HG03025 (cell line): Measurements from ENCODE around the gene ACRBP.
A peak's percentile ranks its signal among the peaks of the same experiment; 100 is the strongest.

Source experiments
- ATAC-seq: cut with Tn5 transposase; IDR thresholded peaks from one replicate; pipeline ENCODE4 v1.9.1; 2021; ENCODE audit warnings: mild to moderate bottlenecking, moderate library complexity; ENCODE audit not compliant: unreplicated experiment, low FRiP score

ACRBP gene

GRCh38 chr12:6647083-6647604, at the start of gene ACRBP:
Gene ACRBP (minus strand): TSS chr12:6647432. CDS start chr12:6647366, 66 bp downstream.
- no peak for ATAC-seq

DNA sequence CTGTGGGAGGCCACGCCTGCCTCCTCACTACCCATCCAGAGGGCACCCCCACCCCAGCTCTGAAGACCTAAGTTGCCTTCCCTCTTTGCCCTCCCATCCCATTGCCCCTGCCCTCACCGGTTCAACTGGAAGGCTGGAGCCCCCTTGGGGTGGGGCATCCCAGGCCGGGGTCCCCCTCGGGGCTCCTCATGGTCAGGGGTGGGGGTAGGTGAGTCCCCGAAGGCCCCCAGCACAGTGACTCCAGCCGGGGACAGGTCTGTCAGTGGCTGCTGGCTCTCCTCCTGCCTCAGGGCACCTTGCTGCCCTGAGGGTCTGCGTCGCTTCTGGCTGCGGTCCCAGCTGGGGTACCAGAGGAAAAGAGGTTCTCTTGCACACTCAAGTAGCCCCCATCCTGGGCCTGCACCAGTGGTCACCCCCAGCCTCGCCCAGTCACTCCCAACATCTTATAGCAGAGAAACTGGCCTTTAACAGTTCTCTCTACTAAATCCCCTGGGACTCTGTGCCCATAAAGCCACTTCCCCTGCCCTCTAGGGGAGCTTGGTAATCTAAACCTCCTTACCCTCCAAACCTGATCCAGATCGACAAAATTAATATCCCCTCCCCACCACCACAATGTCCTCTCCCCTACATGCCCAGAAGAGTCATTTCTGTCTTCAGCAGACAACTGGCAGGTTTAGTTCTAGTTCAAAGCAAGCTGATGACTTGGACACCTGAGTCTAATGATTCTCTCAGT, 48.2 kb upstream of the ACRBP start:
- ATAC-seq: no peak

DNA sequence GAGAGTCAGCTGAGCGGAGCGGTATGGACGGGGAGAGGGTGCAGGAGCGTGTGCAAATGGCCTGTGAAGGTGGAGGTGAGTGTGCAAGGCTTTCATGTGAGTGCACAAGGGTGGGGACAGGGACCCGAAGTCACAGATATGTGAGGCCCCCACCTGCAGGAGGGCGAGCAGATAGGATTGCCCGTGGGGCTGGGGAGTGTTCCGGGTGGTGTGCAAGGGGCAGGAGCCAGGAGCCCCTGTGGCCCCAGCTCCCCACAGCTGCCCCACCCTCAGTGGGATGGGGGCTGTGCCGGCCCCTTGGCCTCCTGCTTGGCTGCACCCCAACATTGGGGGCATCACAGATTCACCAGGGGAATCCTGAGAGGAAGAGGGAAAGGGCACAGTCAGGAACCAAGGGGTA, 47.5 kb upstream of the ACRBP start:
- no peak for ATAC-seq

DNA sequence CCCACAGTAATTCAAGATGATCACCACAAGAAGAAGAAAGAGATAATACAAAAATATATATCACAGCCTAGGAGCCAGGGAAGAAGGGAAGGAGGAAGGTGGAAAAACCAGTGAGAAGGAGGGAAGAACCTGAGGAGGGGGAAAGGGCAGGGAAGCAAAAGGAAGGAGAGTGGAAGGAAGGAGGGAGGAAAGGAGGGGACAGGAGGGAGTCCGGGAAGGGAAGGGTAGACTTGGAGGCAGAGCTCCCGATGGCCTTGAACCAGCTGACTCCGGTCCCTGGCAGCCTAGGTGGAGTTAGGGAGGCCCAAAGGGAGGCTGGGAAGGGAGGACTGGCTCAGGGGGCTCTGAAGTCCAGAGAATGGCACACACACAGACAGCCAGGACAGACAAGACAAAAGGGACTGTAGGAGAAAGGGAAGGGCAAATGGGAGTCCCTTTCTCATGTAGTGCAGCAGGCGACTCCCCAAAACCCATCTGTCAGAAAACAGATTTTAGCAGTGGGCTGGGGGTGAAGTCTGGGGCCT, 46.7 kb upstream of the ACRBP start:
- no peak for ATAC-seq

DNA sequence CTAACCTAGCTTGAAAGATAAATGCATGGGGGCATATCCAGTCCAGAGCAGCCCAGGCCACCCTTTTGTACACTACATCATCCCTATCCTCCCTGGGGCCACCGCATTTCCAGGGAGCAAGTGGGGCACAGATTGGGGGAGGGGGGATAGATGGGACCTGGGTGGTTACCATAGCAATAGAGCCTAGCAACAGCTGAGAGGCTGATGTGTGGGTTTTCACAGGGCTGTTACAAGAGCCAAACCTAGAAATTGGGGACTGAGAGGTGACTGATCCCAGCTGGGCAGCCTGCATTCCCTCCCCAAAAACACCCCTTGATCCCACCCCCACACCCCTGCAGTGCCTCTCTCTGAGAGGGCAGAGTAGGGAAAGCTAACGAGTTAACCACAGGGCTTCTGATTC, 45.7 kb upstream of the ACRBP start:
- ATAC-seq: no peak

DNA sequence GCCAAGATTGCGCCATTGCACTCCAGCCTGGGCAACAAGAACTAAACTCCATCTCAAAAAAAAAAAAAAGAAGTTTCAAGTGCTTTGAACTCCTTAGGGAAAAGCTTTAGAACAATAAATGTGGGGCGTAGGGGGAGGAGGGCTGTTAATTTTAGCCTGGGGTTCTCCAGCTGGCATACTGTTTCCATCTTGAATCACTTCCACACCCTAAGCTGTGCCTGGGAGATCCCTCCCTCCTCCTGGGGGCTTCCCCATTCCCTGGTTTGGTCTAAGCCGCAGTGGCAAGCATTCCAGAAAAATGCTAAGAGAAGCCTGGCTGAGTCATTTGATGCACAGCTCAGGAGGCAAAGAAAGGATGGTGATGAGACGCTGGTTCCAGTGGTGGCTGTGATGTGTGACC, 44.2 kb upstream of the ACRBP start:
- no peak for ATAC-seq

GRCh38 chr12:6688999-6689882, 42.0 kb upstream of the ACRBP start, which contains the start of gene ZNF384:
Gene ZNF384 (minus strand): TSS chr12:6689375. CDS start chr12:6679520, 9,855 bp downstream.
- ATAC-seq: peak; percentile 88

DNA sequence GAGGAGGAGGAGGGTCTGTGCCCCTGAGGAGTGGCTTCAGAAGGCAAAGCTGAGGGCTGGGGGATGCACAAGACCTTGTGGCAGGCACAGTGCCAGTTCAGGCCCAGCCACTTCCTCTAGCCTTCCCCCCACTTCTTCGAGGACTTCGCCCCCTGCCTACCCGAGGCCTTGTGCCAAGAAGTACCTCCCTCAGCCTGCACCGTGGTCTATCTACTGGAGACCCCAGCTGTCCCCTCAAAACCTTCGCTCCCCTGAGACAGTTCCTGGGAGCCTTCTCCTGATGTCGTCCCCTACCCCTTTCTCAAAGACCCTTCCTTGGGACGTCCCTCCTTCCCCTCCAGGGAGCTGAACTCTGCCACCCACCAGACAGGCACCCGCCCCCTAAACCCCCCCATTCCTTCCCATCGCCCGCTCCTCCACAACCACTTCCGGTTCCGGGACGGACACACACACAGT, 41.3 kb upstream of the ACRBP start:
- ATAC-seq: peak; percentile 1

- no peak for ATAC-seq
These were observed 38.6 kb upstream of the ACRBP start for GRCh38 chr12:6685814-6686213.

DNA sequence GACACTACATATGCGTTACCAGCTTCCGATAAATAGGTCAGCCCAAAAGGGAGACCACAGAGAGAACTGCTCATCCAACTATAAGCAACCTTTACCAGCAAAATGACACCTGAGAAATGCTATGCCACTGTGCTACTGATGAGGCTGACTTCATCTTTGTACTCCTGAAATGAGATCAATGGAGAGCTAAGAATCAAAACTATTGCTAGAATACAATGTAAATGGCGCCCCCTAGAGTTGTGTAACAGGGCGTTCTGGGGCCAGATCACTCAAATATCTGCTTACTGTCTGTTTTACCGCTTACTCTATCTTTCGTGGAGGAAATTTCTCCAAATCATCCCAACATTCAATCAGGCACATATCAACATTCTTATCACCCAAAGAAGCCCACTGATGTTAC, 37.4 kb upstream of the ACRBP start:
- ATAC-seq: no peak

DNA sequence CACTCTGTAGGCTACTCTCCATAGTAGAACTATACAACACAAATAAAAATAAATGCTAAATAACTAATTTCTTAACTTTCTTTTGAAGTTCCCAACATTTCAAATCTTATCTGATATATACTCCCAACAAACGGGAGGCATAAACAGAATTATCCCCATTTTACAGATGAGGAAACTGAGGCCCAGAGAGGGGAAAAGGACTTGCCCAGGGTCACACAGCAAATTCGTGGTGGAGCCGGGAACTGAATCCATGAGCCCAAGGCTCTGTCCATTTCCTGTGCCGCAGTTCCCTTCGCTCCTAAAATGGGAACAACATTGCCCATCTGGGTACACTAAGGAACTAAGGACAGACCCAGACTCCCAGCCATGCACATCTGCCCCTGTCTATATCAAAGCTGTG, 29.7 kb upstream of the ACRBP start:
- no peak for ATAC-seq

DNA sequence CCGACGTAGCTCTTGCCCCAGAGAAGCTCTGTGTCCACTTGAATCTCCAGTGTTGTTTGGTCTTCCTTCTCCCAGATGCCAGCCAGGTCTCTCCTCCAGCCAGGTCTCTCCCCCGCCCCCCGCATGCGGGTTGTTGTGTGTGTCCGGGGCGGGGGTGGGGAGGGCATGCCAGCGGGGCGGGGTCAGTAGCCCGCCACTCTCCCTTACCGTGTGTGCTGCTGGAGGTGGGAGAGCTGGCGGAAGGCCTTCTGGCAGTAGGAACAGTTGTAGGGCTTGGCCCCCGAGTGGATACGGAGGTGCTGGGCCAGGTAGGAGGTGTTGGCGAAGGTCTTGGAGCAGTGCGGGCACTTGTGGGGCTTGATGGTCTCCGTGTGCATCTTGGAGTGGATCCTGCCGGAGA, 24.9 kb upstream of the ACRBP start:
- no peak for ATAC-seq

DNA sequence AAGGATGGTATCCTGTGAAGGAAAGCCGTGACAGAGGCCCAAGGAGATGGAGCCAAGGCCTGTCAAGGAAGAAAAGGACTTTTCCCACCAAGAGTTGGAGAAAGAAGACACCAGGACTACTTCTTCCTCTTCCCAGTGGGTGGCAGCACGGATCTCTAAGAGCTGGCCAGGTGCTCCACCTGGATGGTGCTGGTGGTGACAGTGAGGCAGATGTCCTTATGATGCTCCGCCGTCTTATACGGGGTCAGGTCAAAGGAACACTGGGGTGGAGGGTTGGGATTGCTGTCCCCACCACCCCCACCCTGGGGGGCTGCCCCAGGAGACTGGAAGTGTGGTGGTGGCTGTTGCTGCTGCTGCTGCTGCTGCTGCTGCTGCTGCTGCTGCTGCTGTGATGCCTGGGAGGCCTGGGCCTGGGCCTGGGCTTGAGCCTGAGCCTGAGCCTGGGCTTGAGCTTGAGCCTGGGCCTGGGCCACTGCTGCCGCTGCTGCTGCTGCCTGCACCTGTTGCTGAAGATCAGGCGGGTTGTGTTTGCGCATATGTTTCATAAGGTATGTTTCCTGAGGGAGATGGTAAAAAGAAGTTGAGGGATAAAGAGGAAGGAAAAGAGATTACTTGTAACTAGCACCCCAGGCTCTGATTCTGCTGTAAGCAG, 20.5 kb upstream of the ACRBP start:
- no peak for ATAC-seq

DNA sequence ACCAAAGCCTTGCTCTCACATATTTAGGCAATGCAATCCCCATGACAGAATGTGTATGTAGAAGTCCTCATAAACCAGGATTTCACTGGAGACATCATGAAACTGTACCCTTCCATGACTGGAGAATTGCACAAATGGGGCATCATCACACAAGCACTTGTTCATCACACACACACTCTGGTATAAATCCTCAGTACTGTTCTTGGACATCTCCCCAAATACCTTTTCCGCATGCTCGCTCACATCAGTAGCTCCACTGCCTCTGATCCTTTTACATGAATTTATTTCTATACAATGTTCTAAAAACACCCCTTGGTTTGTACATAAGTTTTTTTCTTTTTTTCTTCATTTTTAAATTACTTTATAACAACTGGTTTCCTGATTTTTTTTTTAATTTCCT, 19.0 kb upstream of the ACRBP start:
- ATAC-seq: no peak

DNA sequence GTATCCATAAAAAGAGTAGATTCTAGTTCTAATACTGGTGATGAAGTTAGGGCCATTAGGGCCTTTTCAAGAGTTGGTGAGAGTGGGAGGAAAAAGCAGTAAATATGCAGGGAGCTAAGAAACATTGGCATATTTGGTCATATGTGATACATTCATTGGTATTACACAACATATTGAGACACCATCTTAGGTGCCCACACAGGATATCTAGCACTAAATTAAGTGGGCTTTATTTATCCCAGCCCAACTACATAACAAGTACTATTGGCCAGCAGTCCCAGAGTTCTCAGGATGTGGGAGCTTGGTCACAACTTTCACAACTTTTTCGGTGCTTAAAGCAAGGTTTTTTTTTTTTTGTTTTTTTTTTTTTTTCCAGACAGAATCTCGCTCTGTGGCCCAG, 17.7 kb upstream of the ACRBP start:
- no peak for ATAC-seq

- ATAC-seq: peak; percentile 85
These were observed 15.9 kb upstream of the ACRBP start, which contains the start of gene ING4 for GRCh38 chr12:6662906-6663742. Gene ING4 (minus strand): TSS chr12:6663119. CDS start chr12:6663101, 18 bp downstream.

- ATAC-seq: no peak
These were observed 15.3 kb upstream of the ACRBP start for GRCh38 chr12:6662602-6662905.

GRCh38 chr12:6653987-6654386, 6.8 kb upstream of the ACRBP start:
- ATAC-seq: no peak

DNA sequence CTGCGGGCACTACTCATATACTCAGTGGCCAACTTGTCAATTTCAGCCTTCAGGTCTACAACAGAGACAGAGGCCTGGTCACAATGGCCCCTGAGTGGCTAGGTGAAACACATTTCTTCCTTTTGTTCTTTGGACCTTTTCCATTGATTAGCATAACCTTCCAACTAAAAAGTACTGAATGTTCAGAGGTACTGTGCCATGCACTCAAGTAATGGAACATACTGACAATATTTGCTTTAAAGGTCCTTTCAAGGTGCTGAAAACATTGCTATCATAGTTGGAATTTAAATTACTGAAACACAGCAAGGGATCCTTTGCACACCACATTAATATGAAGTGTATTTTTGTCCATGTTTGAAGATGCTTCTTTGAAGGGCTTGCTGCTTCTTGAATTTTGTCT, 6.1 kb upstream of the ACRBP start:
- no peak for ATAC-seq

- ATAC-seq: no peak
These were observed 5.2 kb upstream of the ACRBP start for GRCh38 chr12:6652391-6652790.
